Omental fat pad (tissue), 4 donors: Measurements from ENCODE around the gene IL2RA. TPM values are rescaled to one million over a fixed set of nuclear protein-coding genes. Genes with fewer than 3 reads are reported as not detected.
"Not testable (repeated sequence)": the region's sequence is repeated elsewhere in the genome, so short reads cannot be mapped to it uniquely, and the experiment has no call there.

Source experiments
- ATAC-seq: fragments of 150-250 bp; one replicate; pipeline ENCODE4 v1.9.1; 2016; ENCODE audit warnings: mild to moderate bottlenecking, moderate library complexity; ENCODE audit not compliant: low FRiP score
- DNase-seq: peaks from one replicate; pipeline ENCODE4 v3.0.0-alpha.2; 2019; ENCODE audit warnings: low spot score
- CTCF ChIP-seq, 3 donors: fragments of 450-650 bp; IDR thresholded peaks; one replicate each; pipeline ENCODE4 v1.5.1; 2016 to 2017; ENCODE audit warnings: antibody characterized with exemption in 3 of 3, mild to moderate bottlenecking in 3 of 3, moderate library complexity in 2 of 3
- total RNA-seq, 4 donors: library from RNA; depleted of rRNA; stranded (reverse); fragments of >200 nt; gene quantifications; one replicate each; pipeline ENCODE4 v1.1.0, GENCODE V29; 2016

The IL2RA gene
- total RNA-seq, 4 donors from 2014 or later: 0.69 to 25.0 (median 7.1) TPM

- ATAC-seq (no peak), DNase-seq (no peak)
- no peak for TF ChIP-seq CTCF (IDR thresholded peaks at IDR 0.05)
Observed at GRCh38 chr10:6045878-6046772, 16.0 kb downstream of the IL2RA start.

GRCh38 chr10:6045314-6045848 is 16.8 kb downstream of the IL2RA start:
- ATAC-seq (no peak), DNase-seq (no peak)
- TF ChIP-seq CTCF (IDR thresholded peaks at IDR 0.05): no peak

GRCh38 chr10:6044751-6045313 is 17.3 kb downstream of the IL2RA start:
- no peak for ATAC-seq
- TF ChIP-seq CTCF (IDR thresholded peaks at IDR 0.05): no peak
- no peak for DNase-seq

GRCh38 chr10:6044060-6044459 is 18.1 kb downstream of the IL2RA start:
- no peak for DNase-seq
- no peak for TF ChIP-seq CTCF (IDR thresholded peaks at IDR 0.05)
- ATAC-seq: no peak

GRCh38 chr10:6043377-6043776 is 18.8 kb downstream of the IL2RA start:
- not testable (repeated sequence) for ATAC-seq, DNase-seq

- no peak for DNase-seq
- ATAC-seq: no peak
- TF ChIP-seq CTCF (IDR thresholded peaks at IDR 0.05): no peak
Observed at GRCh38 chr10:6040205-6040604, 22.0 kb downstream of the IL2RA start.

- ATAC-seq (no peak), DNase-seq (no peak)
- TF ChIP-seq CTCF (IDR thresholded peaks at IDR 0.05): no peak
Observed at GRCh38 chr10:6039711-6040110, 22.5 kb downstream of the IL2RA start.
